Gastroesophageal sphincter (tissue), 4 donors: ENCODE data around the gene PHF2. TPM values are rescaled to one million over a fixed set of nuclear protein-coding genes. Genes with fewer than 3 reads are reported as not detected.

Experiments used
- ATAC-seq: fragments of 150-250 bp; one replicate; pipeline ENCODE4 v1.9.1; 2016; ENCODE audit warnings: mild to moderate bottlenecking, moderate library complexity
- H3K27ac ChIP-seq, 4 donors: fragments of 200-600 bp; sonication (generic) in 3 of 4; 1 replicate in 3 of 4; 2 replicates in 1 of 4; pipeline ENCODE4 v1.5.1; 2016 to 2019
- H3K27me3 ChIP-seq: fragments of 200-600 bp; sonication (generic); one replicate; pipeline ENCODE4 v1.5.1; 2019
- H3K36me3 ChIP-seq, 2 donors: fragments of 200-600 bp; sonication (generic); one replicate each; pipeline ENCODE4 v1.5.1; 2019; ENCODE audit warnings: control low read depth in 1 of 2
- H3K4me1 ChIP-seq, 3 donors: fragments of 200-600 bp; sonication (generic); 1 replicate in 2 of 3; 2 replicates in 1 of 3; pipeline ENCODE4 v1.5.1; 2016 to 2019; ENCODE audit warnings: control low read depth in 2 of 3
- H3K4me3 ChIP-seq, 2 donors: fragments of 200-600 bp; sonication (generic); one replicate each; pipeline ENCODE4 v1.5.1; 2019; ENCODE audit warnings: mild to moderate bottlenecking in 1 of 2, moderate library complexity in 1 of 2
- H3K9me3 ChIP-seq, 3 donors: fragments of 200-600 bp; sonication (generic); one replicate each; pipeline ENCODE4 v1.5.1; 2017 to 2019; ENCODE audit warnings: control low read depth in 2 of 3
- CTCF ChIP-seq, 4 experiments: fragments of 200-600 bp in 2 of 4; fragments of 450-650 bp in 2 of 4; sonication (generic) in 1 of 4; IDR thresholded peaks; one replicate each; pipeline ENCODE4 v1.5.1; 2017 to 2019; ENCODE audit warnings: antibody characterized with exemption in 4 of 4, mild to moderate bottlenecking in 2 of 4, moderate library complexity in 2 of 4
- EP300 ChIP-seq: sonication (generic); formaldehyde crosslinking; IDR thresholded peaks from one replicate; pipeline ENCODE4 v1.6.1; 2017; ENCODE audit warnings: antibody characterized with exemption, mild to moderate bottlenecking
- POLR2A ChIP-seq, 2 donors: fragments of 450-650 bp; IDR thresholded peaks; one replicate each; pipeline ENCODE4 v1.6.1; 2017; ENCODE audit warnings: antibody characterized with exemption in 2 of 2, mild to moderate bottlenecking in 2 of 2, moderate library complexity in 1 of 2
- POLR2AphosphoS5 ChIP-seq: sonication (generic); formaldehyde crosslinking; IDR thresholded peaks from one replicate; pipeline ENCODE4 v1.6.1; 2017; ENCODE audit warnings: antibody characterized with exemption
- whole genome bisulfite sequencing, 2 donors: methylation state at CpG; one replicate each; pipeline ENCODE4 v1.1.5; 2018; ENCODE audit warnings: low coverage in 1 of 2; 5-methylcytosine and 5-hydroxymethylcytosine counted together
- total RNA-seq, 4 donors: library from RNA; depleted of rRNA; stranded (reverse); fragments of >200 nt; gene quantifications; one replicate each; pipeline ENCODE4 v1.1.0, GENCODE V29; 2016

PHF2 gene
- total RNA-seq, 4 donors from 2014 or later: 37.2 to 51.2 (median 39.2) TPM

- Histone ChIP-seq H3K4me3 (no peak overlapping the region), H3K9me3 (peaks cover 0 to 17% (median 0%) of the 10 kb centered on the region in 3 donors), H3K36me3 (no peaks in the 10 kb centered on the region), H3K27ac (no peak overlapping the region), H3K4me1 (peaks cover 0 to 50% (median 4%) of the 10 kb centered on the region in 3 donors), H3K27me3 (no peaks in the 10 kb centered on the region)
- no peak for ATAC-seq
- 86% methylated on average over 4 of the region's 5 CpGs; no CpG with 5 or more reads in 1 of the 2 donors for WGBS, 2 donors
- TF ChIP-seq POLR2A (IDR thresholded peaks at IDR 0.05): no peak
- TF ChIP-seq CTCF (IDR thresholded peaks at IDR 0.05): no peak
- TF ChIP-seq POLR2AphosphoS5: no peak
- TF ChIP-seq EP300: no peak
These were observed 36.8 kb downstream of the PHF2 start for GRCh38 chr9:93613174-93613573.

- no peak for ATAC-seq
- 50% methylated on average over 2 of the region's 3 CpGs; no CpG with 5 or more reads in 1 of the 2 donors for WGBS, 2 donors
- no peaks in the 10 kb centered on the region for H3K27me3 ChIP-seq
These were observed 37.4 kb downstream of the PHF2 start for GRCh38 chr9:93613791-93614190.

GRCh38 chr9:93614830-93615468 lies 38.6 kb downstream of the PHF2 start:
- ATAC-seq: no peak
- Histone ChIP-seq H3K9me3 (peaks cover 0 to 11% (median 0%) of the 10 kb centered on the region in 3 donors), H3K27me3 (no peaks in the 10 kb centered on the region), H3K36me3 (no peaks in the 10 kb centered on the region), H3K4me3 (no peak overlapping the region), H3K27ac (no peak overlapping the region), H3K4me1 (peaks cover 0 to 62% (median 4%) of the 10 kb centered on the region in 3 donors)
- TF ChIP-seq CTCF (IDR thresholded peaks at IDR 0.05): no peak
- no peak for TF ChIP-seq POLR2AphosphoS5
- no peak for TF ChIP-seq POLR2A (IDR thresholded peaks at IDR 0.05)
- no peak for TF ChIP-seq EP300
- 85 to 89% methylated on average over 5 of the region's 5 CpGs for WGBS, 2 donors

More at GRCh38 chr9:93613791-93614190, 37.4 kb downstream of the PHF2 start:
- H3K36me3 ChIP-seq: no peaks in the 10 kb centered on the region
- TF ChIP-seq POLR2A (IDR thresholded peaks at IDR 0.05): no peak
- TF ChIP-seq CTCF (IDR thresholded peaks at IDR 0.05): no peak
- no peak for TF ChIP-seq EP300
- no peak for TF ChIP-seq POLR2AphosphoS5
- no peak overlapping the region for H3K27ac ChIP-seq
- peaks cover 0 to 51% (median 4%) of the 10 kb centered on the region in 3 donors for H3K4me1 ChIP-seq
- H3K4me3 ChIP-seq: no peak overlapping the region
- peaks cover 0 to 17% (median 0%) of the 10 kb centered on the region in 3 donors for H3K9me3 ChIP-seq

- no peak overlapping the region for H3K27ac ChIP-seq
- no peak overlapping the region for H3K4me3 ChIP-seq
- peaks cover 0 to 73% (median 4%) of the 10 kb centered on the region in 3 donors for H3K4me1 ChIP-seq
- H3K27me3 ChIP-seq: no peaks in the 10 kb centered on the region
- ATAC-seq: no peak
- no peaks in the 10 kb centered on the region for H3K9me3 ChIP-seq
- no peaks in the 10 kb centered on the region for H3K36me3 ChIP-seq
- TF ChIP-seq POLR2AphosphoS5: no peak
- no peak for TF ChIP-seq CTCF (IDR thresholded peaks at IDR 0.05)
- no peak for TF ChIP-seq POLR2A (IDR thresholded peaks at IDR 0.05)
- no peak for TF ChIP-seq EP300
- 95 to 100% methylated on average over 1 to 2 of the region's 2 CpGs for WGBS, 2 donors
These were observed 39.7 kb downstream of the PHF2 start for GRCh38 chr9:93616044-93616443.

GRCh38 chr9:93617273-93617672 lies 40.9 kb downstream of the PHF2 start:
- Histone ChIP-seq H3K36me3 (no peaks in the 10 kb centered on the region), H3K9me3 (no peaks in the 10 kb centered on the region), H3K4me1 (peaks cover 0 to 79% (median 4%) of the 10 kb centered on the region in 3 donors), H3K27me3 (no peaks in the 10 kb centered on the region), H3K4me3 (no peak overlapping the region), H3K27ac (no peak overlapping the region)
- 47 to 83% methylated on average over 3 of the region's 6 CpGs for WGBS, 2 donors
- ATAC-seq: no peak
- TF ChIP-seq POLR2A (IDR thresholded peaks at IDR 0.05): no peak
- TF ChIP-seq POLR2AphosphoS5: no peak
- TF ChIP-seq EP300: no peak
- TF ChIP-seq CTCF (IDR thresholded peaks at IDR 0.05): no peak
